GM18519 (cell line): ENCODE measurements around the gene KCNIP4.

ENCODE experiments used
- ATAC-seq: cut with Tn5 transposase; IDR thresholded peaks from one replicate; pipeline ENCODE4 v1.9.1; 2021; ENCODE audit warnings: mild to moderate bottlenecking, moderate library complexity; ENCODE audit not compliant: unreplicated experiment, low FRiP score

Gene KCNIP4

GRCh38 chr4:21709761-21710160 lies 238.8 kb downstream of the KCNIP4 start:
- ATAC-seq, result no peak

- ATAC-seq, result no peak
Measured at GRCh38 chr4:21709031-21709430, 239.5 kb downstream of the KCNIP4 start.

GRCh38 chr4:21699446-21699845 lies 249.1 kb downstream of the KCNIP4 start:
- ATAC-seq, result no peak

- no peak for ATAC-seq
Measured at GRCh38 chr4:21697583-21697982, 251.0 kb downstream of the KCNIP4 start.

- ATAC-seq, result no peak
Measured at GRCh38 chr4:21695141-21695540, 253.4 kb downstream of the KCNIP4 start.

GRCh38 chr4:21692241-21692640 lies 256.3 kb downstream of the KCNIP4 start:
- ATAC-seq, result no peak

- ATAC-seq, result no peak
Measured at GRCh38 chr4:21688596-21689265, 259.8 kb downstream of the KCNIP4 start.

GRCh38 chr4:21685911-21686310 lies 262.7 kb downstream of the KCNIP4 start:
- no peak for ATAC-seq

- ATAC-seq, result no peak
Measured at GRCh38 chr4:21680326-21680898, 268.2 kb downstream of the KCNIP4 start.

- ATAC-seq, result no peak
Measured at GRCh38 chr4:21678711-21679110, 269.9 kb downstream of the KCNIP4 start.

GRCh38 chr4:21677173-21677572 lies 271.4 kb downstream of the KCNIP4 start:
- no peak for ATAC-seq

- no peak for ATAC-seq
Measured at GRCh38 chr4:21664355-21664754, 284.2 kb downstream of the KCNIP4 start.

- ATAC-seq, result no peak
Measured at GRCh38 chr4:21656832-21657231, 291.7 kb downstream of the KCNIP4 start.

GRCh38 chr4:21655031-21655430 lies 293.5 kb downstream of the KCNIP4 start:
- ATAC-seq, result no peak

GRCh38 chr4:21652508-21653231 lies 295.9 kb downstream of the KCNIP4 start:
- no peak for ATAC-seq

GRCh38 chr4:21649391-21650090 lies 299.0 kb downstream of the KCNIP4 start:
- ATAC-seq, result no peak

GRCh38 chr4:21645776-21646175 lies 302.8 kb downstream of the KCNIP4 start:
- ATAC-seq, result no peak

- no peak for ATAC-seq
Measured at GRCh38 chr4:21641696-21642095, 306.9 kb downstream of the KCNIP4 start.

- no peak for ATAC-seq
Measured at GRCh38 chr4:21638171-21638725, 310.3 kb downstream of the KCNIP4 start.

- no peak for ATAC-seq
Measured at GRCh38 chr4:21628916-21629610, 319.5 kb downstream of the KCNIP4 start.
